ENCODE results near the gene P2RX6.
A peak's percentile ranks its signal among the peaks of the same experiment; 100 is the strongest.

P2RX6 gene

DNA sequence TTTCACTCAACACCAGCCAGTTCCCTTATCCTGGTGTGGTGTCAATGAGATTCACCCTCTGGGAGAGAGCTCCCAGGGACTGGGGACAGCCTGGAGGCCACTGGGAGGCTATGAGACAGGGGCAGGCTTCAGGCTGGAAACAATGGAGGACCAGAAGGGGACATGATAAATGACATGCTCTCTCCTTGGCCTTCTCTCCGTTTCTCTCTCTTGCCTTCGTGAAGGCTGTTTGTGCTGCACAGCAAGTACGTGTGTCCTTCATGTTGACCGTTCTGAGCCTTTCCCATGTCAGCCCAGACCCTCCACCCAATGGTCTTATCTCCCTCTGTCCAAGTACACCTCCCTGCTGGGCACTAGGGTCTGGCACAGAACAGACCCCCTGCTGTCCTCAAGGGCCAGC is 34.4 kb upstream of the P2RX6 start:
- no peak for DNase-seq

DNA sequence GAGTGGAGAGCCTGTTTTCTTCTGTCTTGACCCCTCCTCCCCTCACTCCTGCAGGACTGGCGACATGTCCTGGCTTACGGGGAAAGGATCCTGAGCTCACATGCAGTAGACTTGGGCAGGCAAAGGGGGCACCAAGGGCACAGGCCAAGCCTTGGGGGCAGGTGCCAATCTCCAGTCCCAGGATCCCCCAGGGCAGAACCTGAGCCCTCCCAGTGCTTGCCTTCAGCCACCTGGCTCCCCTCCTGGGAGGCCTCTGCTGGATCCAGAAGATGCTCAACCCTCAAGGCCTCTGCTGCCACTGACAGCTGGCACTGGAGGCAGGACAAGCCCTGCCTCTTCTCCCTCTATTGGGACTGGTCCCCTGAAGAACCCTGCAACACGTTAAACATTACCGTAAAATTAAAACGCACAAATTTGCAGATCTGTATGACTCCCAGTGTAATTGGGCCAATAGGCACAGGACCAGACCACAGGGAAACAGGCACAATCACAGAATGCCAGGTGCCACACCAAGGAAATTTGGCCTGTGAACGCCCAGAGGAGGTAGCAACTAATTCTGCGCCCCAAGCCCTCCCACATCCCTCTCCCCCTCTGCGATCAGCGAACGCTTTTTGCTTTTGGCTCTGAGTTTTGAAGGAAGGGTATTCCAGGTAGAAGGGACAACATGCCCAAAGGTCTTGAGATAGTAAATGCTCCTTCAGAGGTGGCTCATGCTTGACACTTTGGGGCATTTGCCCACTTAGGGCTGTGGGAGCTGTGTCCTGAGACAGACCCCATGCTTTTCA is 33.8 kb upstream of the P2RX6 start:
- DNase-seq, result no peak

GRCh38 chr22:20981787-20982562 is 33.0 kb upstream of the P2RX6 start, which contains the start of gene LZTR1:
Gene LZTR1 (plus strand): TSS chr22:20982297. CDS start chr22:20982372, 75 bp downstream.
- DNase-seq, result peak; percentile 65

DNA sequence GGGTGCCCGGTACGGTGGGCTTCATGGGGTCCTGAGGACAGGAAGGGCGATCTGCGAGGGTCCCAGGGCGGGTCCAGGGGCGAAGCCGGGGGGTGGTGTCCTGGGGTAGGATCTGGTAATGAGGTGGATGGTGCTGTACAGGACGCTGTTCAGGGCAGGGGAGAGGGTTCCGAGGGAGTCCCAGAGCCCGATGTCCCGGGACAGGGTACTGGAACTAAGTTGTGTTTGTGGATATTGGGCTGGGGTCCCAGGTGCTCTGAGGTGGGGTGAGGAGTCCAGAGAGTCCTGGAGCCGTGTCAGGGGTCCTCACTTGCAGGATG is 32.4 kb upstream of the P2RX6 start:
- no peak for DNase-seq

DNA sequence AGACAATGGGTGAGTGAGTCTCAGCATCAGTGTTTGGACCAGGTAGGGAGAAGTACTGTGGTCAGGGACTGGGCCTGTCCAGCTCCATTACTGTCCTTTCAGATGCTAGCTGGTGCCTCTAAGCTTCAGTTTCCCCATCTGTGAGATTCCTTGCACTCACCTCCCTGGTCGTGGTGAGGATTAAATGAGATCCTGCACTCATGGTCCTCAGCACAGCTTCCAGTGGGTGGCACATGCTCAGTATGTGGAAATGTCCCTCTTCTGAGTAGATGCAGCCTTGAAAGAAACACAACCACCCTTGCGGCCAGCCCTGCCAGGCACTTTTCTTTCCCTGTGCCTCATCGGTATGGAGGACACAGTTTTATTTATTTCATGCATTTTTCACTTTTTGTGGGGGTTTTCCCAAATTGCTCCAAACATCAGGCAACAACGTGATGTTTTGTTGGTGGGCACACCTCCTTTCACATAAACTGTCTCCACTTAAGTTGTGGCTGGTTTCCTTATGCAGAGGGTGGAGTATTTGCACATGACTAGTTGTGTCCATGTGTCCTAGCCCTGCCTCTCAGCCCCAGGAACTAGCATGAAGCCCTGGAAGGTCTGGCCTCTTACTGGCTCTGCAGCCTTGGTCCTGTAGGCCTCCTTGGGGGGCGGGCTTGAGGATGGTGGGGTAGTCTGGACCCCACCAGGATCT is 31.7 kb upstream of the P2RX6 start:
- no peak for DNase-seq

GRCh38 chr22:20985720-20986119 is 29.2 kb upstream of the P2RX6 start:
- DNase-seq, result no peak

GRCh38 chr22:20986365-20986764 is 28.6 kb upstream of the P2RX6 start:
- no peak for DNase-seq

GRCh38 chr22:20987375-20987774 is 27.6 kb upstream of the P2RX6 start:
- no peak for DNase-seq

DNA sequence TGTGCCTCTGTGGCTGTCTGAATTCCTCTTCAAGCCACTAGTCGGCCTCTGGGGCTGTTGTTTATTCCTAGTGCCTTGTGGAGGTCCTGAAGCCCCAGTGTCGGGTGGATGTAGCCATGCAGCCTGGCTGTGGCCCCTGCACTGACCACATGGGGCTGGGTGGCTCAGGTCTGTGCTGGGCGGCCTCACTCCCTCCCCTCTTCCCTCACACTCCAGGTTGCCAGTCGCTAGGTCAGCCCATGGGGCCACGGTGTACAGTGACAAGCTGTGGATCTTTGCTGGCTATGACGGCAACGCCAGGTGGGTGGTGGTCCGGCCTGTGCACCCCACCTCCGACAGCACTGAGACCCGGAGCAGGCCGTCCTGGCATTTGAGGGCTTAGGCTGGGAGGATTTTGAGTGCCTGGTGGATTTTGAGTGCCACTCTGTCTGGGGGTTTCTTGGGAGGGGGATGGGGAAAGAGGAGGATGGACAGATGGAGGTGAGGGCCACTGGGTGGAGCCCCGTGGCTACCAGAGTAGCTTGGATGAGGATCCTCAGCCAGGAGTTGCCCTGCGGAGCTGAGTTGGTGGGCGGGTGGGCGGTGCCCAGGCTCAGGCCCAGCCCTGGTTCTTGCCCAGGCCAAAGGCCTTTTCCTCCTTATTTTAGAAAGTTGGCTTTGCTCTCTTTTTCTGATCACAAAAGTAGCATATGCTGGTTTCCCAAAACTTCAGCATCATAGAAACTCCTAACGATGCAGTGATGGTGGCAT is 26.2 kb upstream of the P2RX6 start:
- no peak for DNase-seq

- DNase-seq, result no peak
These were observed 25.4 kb upstream of the P2RX6 start for GRCh38 chr22:20989323-20990138.

DNA sequence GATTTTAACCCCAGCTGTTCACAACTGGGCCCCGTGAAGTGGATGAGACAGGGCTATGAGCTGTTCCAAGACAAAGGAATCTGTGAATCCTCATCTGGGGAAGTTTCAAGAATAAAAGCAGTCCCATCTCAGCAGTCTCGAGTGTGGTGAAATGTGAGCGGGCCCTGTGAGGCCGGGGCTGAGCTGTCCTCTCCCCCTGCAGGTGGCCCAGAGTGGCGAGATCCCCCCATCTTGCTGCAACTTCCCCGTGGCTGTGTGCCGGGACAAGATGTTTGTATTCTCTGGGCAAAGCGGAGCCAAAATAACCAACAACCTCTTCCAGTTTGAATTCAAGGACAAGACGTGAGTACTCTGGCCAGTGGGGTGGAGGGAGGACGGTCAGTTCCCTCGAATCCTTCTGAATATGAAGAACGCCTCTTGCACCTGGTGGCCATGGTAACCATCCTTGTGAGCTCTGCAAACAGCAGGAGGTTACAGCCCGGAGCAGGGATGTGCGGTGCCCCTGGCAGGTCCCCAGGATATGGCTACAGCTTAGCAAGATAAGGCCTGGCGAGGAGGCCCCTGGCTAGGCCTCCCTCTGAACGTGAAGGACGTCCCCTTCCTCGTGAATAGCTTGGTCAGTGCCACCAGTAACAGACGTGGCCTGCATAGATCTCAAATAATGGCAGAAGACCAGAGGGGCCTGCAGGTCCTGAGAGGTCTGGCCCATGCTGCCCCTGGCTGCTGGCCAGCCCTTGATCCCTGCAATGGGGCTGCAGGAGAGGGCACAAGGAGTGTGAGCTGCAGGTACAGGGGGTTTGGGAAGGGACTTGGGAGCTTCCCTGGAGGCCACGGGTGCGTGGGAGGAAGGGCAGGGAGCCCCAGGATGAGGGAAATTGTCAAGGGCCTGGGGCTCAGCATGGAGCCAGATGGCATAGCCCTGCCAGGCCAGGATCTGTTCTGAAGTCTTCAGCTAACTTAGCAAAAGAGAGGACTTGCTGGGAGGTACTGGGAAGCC is 24.5 kb upstream of the P2RX6 start:
- DNase-seq, result no peak

- DNase-seq, result no peak
These were observed 23.5 kb upstream of the P2RX6 start for GRCh38 chr22:20991252-20992055.

DNA sequence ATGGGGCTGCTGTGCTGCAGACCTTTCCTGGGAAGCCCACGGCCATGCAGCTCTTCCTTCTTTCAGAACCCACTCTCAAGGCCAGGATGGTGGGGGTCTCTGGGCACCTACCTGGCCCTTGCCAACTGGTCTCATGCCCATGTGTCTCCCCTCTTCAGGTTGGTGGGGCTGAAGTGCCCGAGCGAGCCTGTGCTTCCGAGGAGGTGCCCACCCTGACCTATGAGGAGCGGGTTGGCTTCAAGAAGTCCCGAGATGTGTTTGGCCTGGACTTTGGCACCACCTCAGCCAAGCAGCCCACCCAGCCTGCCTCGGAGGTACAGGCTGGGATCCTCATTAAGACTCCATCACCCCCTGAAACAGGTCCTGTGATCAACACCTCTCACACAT is 22.9 kb upstream of the P2RX6 start:
- DNase-seq, result no peak

GRCh38 chr22:20992456-20993303 is 22.3 kb upstream of the P2RX6 start:
- no peak for DNase-seq

- DNase-seq, result no peak
These were observed 21.4 kb upstream of the P2RX6 start for GRCh38 chr22:20993304-20994127.

DNA sequence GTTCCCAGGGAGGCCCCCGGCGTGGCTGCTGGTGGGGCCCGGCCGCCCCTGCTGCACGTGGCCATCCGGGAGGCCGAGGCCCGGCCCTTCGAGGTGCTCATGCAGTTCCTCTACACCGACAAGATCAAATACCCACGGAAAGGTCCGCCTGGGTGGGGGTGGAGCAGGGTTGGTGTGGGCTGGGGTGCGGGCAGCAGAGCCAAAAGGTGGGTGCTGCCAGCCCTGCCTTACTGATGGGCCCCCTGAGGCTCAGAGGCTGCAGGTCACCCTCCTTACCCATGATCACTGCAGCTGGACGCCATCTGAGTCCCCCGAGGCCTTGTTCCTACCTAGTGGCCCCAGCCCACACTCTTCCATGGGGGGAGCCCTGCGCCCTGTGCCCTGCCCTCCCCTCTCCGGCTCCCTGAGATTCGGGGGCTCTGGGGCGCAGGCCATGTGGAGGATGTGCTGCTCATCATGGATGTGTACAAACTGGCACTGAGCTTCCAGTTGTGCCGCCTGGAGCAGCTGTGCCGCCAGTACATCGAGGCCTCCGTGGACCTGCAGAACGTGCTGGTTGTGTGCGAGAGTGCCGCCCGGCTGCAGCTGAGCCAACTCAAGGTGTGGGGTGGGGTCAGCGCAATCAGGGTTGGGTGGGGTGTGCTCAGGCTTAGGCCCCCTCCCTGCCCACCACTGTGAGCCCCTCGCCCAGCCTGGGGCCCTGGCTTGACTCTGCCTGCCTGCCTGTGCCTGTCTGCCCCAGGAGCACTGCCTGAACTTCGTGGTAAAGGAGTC is 20.6 kb upstream of the P2RX6 start:
- DNase-seq, result no peak

DNA sequence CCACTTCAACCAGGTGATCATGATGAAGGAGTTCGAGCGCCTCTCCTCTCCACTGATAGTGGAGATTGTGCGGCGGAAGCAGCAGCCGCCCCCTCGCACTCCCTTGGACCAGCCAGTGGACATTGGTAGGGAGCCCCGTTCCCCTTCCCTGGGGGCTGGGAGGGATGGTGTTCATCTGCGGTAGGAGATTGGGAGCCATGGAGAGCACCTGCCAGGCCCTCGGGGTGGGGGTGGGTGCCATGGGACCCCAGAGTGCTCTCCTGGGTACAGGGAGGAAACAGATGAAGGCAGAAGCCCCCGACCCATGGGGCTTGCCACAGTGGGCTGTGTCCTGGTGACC is 20.1 kb upstream of the P2RX6 start:
- no peak for DNase-seq
